Measurements from ENCODE around the gene EBF3.

Gene EBF3

DNA sequence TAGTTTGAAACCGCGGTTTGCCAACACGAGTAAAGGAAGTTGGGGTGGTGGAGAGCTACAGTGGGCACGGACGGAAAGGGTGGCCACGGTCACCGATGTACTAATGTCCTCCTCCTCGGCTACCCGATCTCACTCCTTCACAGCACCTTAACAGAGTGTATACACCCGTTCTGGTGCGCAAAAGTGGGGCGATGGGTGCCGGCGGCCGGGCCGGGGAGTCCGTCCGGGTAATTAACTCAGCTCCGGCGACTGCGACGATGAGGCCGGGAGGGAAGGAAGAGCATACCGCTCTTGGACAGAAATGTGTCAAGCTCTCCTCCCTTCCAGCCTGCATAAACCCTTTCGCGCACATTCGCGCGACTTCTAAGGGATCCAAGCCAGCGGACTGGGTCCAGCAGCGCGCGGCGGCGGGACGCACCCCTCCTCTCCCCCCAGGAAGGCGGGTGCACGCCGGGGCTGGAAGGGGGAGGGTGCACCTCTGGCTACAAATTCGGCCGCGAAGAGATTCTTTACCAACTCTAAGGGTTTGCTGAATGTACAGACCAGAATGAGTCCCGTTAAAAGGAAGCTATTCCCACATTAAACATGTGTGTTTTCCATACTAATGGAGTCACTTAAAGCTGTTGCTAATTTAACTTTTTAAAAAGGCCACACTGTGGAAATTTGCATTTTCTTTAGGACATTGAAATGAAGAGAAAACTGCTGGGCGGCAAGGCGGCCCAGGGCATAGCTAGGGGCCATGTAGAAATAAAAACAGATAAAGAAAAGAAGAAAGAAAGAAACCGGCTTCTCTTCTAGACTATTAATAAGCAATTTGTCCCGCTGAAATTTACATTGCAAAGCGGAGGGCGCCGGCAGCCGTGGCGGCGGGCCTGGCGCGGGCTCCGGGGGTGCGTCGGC lies 6.6 kb upstream of the EBF3 start:
- no peak for DNase-seq

DNA sequence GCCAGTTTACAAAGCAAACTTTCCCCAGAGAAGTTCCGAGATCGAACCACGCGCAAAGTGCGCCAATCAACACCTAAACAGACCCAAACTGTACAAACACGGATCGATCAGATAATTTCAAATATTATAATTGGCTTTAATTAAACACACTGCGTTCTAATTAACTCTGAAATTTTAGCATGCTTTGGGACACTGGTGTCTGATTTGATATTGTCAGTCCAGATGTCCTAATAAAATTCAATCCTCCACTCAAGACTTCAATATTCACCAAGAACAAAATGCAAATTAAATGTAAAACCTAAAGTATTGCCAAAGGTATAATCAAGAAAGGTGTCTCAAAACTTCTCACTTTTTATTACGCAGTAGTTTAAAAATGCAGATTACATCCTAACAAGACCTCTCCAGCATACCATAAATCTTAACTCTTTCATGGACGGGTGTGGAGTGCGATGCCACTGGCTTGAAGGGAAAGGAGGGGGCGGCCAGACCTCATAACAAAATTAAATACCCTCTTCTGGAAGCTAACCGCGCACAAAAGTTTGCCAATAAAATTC lies 5.9 kb upstream of the EBF3 start:
- DNase-seq: no peak

DNA sequence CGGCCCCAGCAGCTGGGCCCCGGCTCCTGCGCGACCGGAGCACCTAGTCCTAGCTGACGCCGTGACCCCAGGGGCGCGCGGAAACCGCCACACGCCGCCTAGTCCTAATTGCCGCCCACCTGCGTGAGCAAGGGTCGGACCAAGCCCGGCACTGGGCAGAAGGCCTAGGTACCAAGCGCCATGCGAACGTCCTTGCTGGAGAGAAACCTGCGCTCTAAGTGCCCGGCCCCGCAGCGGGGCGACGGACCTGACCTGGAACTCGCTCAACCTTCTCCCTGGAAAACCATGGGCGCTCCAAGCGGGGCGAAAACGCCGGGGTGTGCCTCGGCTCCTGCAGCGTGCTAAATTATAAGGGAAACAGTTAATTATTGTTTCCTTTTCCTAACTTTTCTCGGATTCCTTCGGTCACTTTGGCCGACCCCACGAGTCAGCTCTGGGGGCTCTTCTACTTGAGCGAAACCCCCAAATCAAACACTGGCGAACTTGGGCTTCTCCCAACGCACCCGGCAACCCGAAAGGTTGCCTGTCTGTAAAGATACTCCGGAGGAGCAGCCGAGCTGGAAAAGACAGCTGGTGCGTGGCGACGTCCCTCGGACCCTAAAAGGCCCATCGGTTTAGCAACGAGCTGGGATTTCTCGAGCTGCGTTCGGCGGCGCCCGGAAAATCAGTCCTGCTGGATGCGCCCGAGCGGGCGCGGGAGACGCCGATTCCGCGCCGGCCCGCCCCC lies 5.3 kb upstream of the EBF3 start:
- no peak for DNase-seq

DNA sequence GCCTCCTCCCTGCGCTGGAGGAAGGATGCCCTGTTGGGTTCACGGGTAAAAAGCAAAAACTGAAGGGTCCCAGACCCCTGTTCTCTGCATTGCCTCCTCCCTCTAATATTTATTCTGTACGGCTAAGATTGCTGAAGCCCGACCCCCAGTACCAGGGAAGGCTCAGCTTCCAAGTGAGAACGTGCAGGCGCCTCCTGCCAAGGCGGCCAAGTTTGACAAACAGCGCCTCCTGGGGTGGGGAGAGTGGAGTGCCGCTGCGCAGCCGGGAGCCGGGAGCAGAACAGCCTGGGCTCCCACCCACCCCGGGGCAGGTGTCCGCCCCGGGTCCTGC lies 4.7 kb upstream of the EBF3 start:
- no peak for DNase-seq

DNA sequence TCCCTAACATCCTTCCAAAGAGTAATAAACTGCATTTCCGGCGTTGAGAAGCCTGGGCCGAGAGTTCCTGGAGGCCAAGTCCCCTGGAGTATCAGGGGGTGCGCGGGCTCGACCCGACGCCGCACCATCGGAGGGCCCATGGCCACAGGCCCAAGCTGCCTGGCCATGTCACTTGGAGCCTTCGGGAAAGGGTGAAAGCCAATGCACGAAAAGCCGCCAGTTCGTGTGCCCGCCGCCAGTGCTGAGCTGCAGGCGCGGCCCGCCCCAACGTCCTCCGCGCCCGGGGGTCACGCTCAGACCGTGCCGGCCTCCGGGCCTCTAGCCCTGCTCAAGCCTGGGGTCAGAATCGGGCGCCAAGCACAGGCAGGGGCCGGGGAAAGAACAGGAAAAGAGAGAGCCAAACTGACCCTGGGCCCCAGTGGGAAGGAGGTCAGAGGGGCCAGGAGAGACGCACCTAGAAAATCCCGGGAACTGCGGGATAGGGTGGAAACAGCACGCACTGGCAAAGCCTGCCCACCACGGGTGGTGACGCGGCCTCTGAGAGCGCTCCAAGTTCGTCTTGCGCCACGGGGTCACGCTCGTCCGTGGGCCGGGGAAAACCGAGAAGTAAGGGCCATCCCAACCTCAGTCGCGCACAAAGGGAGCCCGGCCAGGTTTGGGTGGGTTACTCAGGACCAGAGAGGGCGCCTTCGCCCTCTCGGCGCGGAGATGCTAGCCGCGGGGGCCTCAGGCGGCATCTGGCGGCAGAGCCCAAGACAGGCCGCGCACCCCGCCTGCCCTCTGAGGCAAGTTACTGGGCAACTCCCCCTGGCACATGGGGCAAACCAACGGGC lies 4.2 kb upstream of the EBF3 start:
- no peak for DNase-seq

DNA sequence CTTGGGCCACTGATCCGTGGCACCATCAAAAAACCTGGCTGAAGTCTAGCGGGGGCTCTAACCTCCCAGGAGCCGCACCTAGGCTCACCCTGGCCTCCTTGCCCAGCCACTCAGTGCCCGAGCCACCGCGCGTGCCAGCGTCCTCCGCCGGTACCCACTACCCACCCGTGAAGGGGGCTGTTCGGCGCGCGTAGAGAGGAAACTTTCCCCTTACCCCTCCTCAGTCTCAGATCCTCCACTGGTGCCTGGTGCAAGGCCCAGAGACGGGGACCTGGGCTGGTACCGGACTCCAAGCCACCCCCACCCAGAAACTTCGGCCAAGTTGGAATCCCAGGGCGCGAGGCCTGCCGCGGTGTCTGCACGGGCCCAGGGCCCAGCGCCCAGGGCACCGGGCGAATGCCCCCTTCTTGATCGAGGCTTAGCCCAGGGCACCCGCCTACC lies 3.5 kb upstream of the EBF3 start:
- no peak for DNase-seq

DNA sequence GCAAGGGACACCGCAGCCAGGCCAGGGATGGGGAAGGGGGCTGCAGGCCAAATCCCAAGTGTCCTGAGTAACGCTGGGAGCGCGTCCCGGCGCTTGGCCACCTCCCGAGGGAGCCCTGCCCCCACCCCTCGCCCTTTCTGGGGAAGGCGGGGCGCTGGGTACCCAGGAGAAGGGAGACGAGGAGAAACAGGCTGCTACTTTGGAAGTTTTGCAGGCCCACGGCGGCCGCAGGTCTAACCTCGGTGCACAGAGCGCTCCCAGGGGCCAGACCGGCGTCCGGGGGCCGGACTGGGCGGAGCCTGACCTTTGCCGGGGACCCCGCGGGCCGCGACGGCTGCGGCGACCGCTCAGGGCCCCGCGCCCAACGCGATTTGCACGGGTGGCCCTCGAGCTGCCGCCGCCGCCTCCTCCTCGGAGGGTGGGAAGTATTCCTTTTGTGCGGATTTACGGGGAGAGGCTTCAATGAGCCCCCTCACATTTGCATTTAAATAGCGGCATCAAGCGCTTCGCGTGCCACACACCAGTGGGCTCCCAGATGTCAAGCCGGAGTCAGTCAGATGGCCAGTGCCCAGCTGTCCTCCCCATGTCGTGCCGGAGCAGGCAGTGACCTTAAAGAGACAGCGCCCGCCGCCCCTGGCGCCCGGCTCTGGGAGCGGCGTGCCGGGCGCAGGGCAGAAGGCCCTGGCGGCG lies 3.0 kb upstream of the EBF3 start:
- no peak for DNase-seq

DNA sequence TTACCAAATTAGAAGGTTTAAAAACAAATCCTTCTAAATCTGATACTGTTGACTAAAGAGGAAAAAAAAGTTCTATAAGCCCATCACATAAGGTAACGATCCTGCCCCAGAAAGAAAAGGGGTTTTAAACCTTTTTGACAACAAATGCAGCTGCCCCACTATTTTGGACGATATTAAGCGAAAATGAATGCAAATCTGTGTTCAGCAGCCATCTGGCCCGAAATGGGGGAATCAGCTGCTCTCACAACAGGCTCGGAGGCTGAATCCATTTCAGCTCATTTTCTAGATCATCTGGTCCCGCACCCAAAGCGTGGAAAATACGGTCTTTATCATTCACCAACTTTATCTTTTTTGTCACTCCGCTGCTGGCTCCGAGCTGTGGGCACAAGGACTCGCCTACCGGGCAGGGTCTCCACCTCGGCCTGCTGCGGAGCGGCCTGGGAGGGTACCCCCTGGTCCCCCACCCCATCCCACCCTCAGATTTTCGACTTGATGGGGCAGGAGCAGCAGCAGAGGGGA lies 2.4 kb upstream of the EBF3 start:
- no peak for DNase-seq

DNA sequence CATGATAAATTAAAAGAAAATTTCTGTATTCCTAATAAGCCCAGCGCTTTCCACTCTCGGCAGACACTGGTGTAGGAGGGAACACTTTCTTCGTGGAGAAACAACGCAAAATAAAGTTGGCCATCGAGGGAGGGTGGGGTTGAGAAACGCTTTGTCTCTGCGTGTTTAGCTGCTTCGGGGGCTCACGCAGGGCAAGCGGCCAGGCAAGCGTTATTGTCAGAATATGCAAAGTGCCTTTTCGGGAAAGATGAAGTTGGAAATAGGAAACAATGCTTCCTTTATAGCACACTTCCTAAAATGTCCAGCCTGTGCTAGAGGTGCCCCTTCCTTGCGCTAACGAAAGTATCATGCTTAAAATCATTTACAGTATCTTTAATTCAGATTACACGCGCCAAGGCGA lies 1.9 kb upstream of the EBF3 start:
- no peak for DNase-seq

DNA sequence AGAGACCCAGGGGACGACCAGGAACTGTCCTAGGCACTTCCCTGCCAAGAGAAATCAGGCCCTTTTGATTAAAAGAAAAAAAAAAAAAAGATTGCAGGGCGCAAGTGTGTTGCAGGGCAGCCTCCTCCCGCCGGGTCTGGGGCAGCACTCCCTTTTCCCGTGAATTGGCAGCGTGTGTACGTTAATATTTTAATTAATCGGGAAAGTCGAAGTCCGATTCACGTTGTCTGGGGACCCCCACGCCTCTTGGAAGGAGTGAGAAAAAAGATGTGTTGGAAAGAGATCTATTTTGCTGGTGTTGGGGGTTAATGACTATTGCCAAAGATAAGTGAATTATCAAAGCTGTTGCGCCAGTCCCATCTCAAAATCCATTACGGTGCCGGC lies 1.3 kb upstream of the EBF3 start:
- no peak for DNase-seq

DNA sequence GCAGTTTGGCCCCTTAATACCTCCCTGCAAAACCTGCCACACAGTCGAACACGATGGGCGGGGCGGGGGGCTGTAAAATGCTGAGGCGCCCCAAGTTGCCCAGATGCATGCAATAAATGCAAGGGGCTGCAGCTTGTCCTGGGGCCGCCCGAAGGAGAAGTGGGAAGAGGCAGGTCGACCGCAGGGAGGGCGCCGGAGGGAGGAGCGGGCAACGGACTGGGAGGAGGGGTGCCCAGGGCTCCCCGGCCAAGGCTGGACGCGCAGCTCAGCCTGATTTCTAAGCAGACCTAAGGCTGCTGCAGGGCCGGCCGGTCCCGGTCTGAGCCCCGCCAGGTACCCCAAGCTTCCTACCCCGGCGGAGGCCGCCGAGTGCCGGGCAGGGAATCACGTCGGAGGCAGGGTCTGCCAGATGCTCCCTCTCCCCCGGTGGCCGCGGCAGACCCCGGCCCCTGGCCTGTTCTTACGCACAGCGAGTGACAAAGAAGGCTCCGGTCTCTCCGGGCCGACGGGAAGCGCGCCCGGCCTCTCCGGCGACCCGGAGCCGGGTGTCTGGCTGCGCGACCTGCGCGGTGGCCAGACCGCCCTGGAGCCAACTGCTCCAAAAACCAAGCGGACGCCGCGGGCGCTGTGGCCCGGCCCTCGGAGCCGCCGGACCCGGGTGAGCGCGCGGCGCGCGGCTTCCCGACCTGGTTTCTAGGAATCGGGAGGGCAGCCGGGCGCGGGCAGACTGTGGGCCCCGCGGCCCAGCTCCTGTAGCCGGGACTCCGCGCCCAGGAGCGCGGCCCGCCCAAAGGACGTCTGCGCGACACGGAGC lies 744 bp upstream of the EBF3 start:
- DNase-seq: no peak

DNA sequence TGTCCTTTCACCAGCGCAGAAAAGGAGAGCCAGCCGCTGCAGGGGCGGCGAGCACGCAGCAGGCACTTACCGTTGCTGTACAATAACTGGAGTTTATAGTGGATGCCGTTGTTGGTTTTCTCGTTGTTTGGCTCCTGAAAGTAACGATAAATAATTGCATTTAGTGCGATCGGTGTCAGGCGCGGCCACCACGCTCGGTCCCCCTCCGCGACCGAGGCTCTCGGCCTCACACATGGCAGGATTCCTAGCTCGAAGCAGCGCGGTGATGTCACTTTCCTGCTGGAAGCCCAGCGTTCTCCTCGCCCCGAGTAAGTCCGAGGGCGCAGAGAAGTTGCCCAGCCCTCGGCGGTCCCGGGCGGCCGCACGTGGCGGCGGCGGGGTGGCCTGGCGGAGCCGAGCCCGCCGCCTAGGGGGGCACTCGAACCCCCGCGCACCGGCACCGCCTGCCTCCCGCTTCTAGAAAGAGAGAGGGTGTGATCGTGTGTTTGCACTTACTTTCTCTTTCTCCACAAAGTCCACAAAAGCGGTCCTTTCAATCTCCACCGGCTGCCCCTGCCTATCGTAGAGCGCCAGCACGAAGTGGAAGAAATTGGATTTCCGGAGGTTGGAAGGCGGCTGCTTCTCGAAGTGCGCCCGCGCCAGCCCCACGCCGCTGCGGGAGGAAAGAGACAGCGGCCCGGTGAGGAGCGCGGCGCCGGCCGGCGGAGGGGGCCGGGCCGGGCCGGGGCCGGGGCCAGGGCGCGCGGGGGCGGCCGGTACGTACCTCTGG lies 1.0 kb downstream of the EBF3 start:
- DNase-seq: no peak

DNA sequence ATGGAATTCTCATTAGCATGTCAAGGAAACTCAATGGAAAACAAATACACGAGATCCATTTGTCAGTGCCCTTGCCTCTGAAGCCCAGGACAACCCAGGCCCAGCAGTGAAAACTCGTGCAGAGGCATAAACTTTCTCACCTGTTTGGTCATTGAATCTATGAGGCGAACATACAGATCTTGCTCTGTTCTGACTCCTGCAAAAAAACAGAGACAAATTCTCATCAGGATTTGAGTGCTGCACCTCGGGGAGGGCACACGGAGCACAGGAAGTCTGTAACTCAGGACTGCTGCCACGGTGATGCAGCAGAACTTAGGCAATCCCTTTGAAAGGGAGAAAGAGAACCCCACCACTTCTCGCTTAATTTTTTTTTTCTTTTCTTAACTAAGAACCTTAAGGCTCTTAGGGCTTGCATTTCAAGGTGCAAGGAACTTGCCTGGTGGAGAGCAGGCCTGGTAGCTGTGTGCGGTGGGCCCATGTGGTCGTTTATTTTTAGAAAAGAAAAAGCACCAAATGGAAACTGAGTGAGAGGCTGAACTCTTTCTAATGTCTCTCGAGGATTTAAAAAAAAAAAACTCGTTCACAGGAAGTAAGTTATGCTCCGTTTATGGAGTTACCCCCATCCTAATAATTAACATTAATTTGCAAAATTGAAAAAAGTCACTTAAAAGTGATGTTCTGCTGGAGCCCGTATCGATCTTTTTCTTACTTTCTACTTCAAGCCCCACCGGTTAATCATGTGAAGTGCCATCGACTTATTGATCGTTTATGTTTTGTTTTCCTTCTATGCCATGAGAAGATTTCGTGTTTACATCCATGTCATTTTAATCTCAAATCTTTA lies 1.8 kb downstream of the EBF3 start:
- no peak for DNase-seq

DNA sequence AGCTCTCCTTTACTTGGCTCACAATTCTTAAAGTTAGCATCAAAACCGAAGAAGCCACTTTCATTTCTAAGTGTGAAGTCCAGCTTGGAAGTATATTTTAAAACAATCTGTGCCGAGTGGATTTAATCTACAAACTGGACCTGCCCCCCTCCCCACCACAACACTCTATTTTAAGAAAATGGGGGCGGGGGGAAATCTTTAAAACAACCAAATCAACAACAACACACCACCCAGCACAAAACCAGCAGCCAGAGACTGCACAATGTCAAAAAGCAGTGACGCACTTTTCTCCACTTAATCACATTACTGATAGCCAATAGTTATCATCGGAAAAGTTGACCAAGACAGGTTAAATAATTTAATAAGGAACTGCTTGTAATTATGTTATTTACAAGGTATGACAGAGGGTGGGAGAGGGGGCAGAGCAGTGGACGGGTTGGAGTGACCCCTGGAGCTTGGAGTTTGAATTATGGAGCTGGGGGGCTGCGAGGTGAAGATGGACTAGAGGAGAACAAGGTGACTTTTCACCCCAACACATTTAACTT lies 2.8 kb downstream of the EBF3 start:
- DNase-seq: no peak

DNA sequence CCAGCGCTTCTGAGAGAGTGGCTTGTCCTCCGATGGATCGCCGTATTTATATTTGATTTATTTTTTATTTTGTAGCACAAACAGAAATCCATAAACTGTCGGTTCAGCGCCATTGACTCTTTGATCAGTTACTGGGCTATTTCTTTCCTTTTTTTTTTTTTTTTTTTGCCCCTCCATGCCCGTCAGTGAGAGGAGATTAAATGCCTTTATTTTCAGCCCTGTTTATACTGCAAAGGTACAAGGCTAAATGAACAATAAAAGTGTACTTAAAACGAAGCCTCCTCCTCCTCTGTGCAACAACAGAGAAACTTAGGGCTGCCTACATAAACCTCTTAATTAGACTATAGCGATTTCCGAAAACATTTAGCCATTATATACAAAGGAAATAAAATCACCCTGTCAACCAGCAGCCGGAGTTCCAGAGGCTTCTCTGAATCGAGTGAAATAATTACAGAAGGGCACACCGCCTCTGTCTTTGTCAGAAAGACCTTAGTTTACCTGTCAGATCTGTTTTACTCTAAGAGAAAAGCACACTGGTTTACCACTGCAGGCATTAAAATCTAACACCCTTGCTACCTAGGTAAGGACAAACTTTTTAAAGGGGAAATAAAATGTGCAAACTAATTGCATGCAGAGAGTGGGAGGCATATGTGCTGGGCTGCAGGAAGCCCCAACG lies 3.5 kb downstream of the EBF3 start:
- DNase-seq: no peak

DNA sequence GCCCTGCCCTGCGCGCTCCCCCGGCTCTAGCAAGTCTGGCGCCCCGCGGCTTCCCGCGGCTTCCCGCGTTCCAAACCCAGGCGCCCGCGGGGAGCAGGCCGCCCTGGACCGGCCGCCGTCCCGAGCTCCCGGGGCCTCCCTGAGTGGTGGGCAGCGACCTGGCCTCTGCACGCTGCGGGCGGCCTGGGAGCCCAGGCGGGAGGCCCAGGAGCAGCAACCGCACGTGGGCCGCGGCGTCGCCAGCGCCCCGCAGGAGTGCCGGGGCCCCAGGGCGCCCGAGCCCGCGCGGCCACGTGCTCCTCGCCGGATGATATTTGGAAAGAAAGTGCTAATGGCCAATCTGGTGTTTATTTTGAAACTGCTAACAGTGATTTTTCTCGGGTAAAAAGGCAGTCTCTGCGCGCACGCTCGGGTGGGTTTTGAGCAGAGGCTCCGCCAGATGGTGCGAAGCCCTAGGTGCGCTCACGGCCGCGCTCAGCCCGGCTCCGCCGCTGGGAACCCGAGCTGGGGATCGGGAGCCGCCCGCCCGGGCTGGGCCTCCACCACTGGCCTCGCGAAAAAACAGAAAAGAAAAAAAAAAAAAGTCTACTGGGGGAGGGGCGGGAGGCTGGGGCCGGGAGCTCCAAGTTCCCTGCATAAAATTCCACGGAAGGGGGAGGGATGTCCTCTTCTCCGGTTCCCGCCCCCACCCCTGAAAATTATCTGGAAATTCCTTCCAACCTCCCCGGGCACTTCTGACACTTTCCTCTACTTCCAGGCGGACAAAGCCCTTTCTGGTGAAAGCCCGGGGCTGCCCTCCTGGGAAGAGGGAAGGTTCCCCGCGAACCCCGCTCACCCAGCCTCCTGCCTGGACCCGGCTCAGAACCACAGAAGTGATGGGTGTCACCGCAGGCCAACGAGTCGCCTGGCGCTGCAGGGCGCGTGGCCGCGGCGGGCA lies 4.3 kb downstream of the EBF3 start:
- DNase-seq: no peak

Data from hippocampal formation (tissue), 2 donors.